NCI-H2107 treated with DMSO at 0.1 percent for 48 hours (cell line): Measurements from ENCODE around the gene ADAMTS7.
"Not testable (repeated sequence)": the region's sequence is repeated elsewhere in the genome, so short reads cannot be mapped to it uniquely, and the experiment has no call there.

Experiments used
- DNase-seq: peaks from one replicate; lab custom pipeline; 2025; ENCODE audit not compliant: unreplicated experiment; lab: John Stamatoyannopoulos, UW

The ADAMTS7 gene

GRCh38 chr15:78767331-78767951, 43.8 kb downstream of the ADAMTS7 start:
- peak; percentile 26 for DNase-seq

- not testable (repeated sequence) for DNase-seq
These were observed 44.6 kb downstream of the ADAMTS7 start for GRCh38 chr15:78766641-78767071.

- no peak for DNase-seq
These were observed 45.2 kb downstream of the ADAMTS7 start for GRCh38 chr15:78766041-78766440.

GRCh38 chr15:78765154-78765860, 46.0 kb downstream of the ADAMTS7 start:
- not testable (repeated sequence) for DNase-seq

GRCh38 chr15:78764340-78765153, 46.7 kb downstream of the ADAMTS7 start:
- not testable (repeated sequence) for DNase-seq

- no peak for DNase-seq
These were observed 47.4 kb downstream of the ADAMTS7 start for GRCh38 chr15:78763796-78764241.

- DNase-seq, result no peak
These were observed 48.1 kb downstream of the ADAMTS7 start for GRCh38 chr15:78762985-78763795.

- DNase-seq, result not testable (repeated sequence)
These were observed 48.8 kb downstream of the ADAMTS7 start for GRCh38 chr15:78762386-78762961.

GRCh38 chr15:78761891-78762385, 49.3 kb downstream of the ADAMTS7 start:
- DNase-seq, result no peak

- DNase-seq, result not testable (repeated sequence)
These were observed 49.8 kb downstream of the ADAMTS7 start for GRCh38 chr15:78761475-78761874.

- DNase-seq, result no peak
These were observed 50.2 kb downstream of the ADAMTS7 start for GRCh38 chr15:78761020-78761419.

GRCh38 chr15:78760091-78760882, 51.0 kb downstream of the ADAMTS7 start:
- not testable (repeated sequence) for DNase-seq

GRCh38 chr15:78759361-78759998, 51.8 kb downstream of the ADAMTS7 start:
- not testable (repeated sequence) for DNase-seq

- DNase-seq, result not testable (repeated sequence)
These were observed 52.6 kb downstream of the ADAMTS7 start for GRCh38 chr15:78758486-78759200.

GRCh38 chr15:78758084-78758483, 53.2 kb downstream of the ADAMTS7 start:
- not testable (repeated sequence) for DNase-seq

- DNase-seq, result no peak
These were observed 53.7 kb downstream of the ADAMTS7 start for GRCh38 chr15:78757636-78757905.

GRCh38 chr15:78756781-78757635, 54.3 kb downstream of the ADAMTS7 start:
- DNase-seq, result not testable (repeated sequence)
